Duodenal mucosa (tissue), 2 donors: Measurements from ENCODE around the gene TEX101.
A peak's percentile ranks its signal among the peaks of the same experiment; 100 is the strongest.

Source experiments
- H3K27ac ChIP-seq: one replicate; pipeline ENCODE4 v1.7.0; 2013; ENCODE audit warnings: low read depth, low read length
- H3K27me3 ChIP-seq, 2 donors: one replicate each; pipeline ENCODE4 v1.7.0; 2013; ENCODE audit warnings: low read length in 2 of 2, control low read depth in 1 of 2; ENCODE audit not compliant: insufficient read depth in 2 of 2, control insufficient read depth in 1 of 2
- H3K36me3 ChIP-seq, 2 donors: one replicate each; pipeline ENCODE4 v1.7.0; 2013; ENCODE audit warnings: low read length in 2 of 2, control low read depth in 1 of 2; ENCODE audit not compliant: insufficient read depth in 2 of 2, control insufficient read depth in 1 of 2
- H3K4me1 ChIP-seq, 2 donors: one replicate each; pipeline ENCODE4 v1.7.0; 2013; ENCODE audit warnings: low read length in 2 of 2, control low read depth in 1 of 2; ENCODE audit not compliant: insufficient read depth in 2 of 2, control insufficient read depth in 1 of 2
- H3K4me3 ChIP-seq, 2 donors: one replicate each; pipeline ENCODE4 v1.7.0; 2013; ENCODE audit warnings: low read length in 2 of 2, low read depth in 1 of 2
- H3K9ac ChIP-seq, 2 donors: one replicate each; pipeline ENCODE4 v1.7.0; 2013; ENCODE audit warnings: low read length in 2 of 2, low read depth in 1 of 2
- H3K9me3 ChIP-seq, 2 donors: one replicate each; pipeline ENCODE4 v1.7.0; 2013; ENCODE audit warnings: low read length in 2 of 2, control low read depth in 1 of 2; ENCODE audit not compliant: control insufficient read depth in 1 of 2

Gene TEX101

GRCh38 chr19:43460362-43461016, 45.8 kb downstream of the TEX101 start:
- Histone ChIP-seq H3K4me1 (peaks cover 18 to 22% of the 10 kb centered on the region in 2 donors), H3K27me3 (no peaks in the 10 kb centered on the region), H3K9ac (no peak overlapping the region), H3K36me3 (no peaks in the 10 kb centered on the region), H3K27ac (no peak overlapping the region), H3K9me3 (no peaks in the 10 kb centered on the region), H3K4me3 (no peak overlapping the region)

- H3K4me1 ChIP-seq: peaks cover 21 to 22% of the 10 kb centered on the region in 2 donors
- no peaks in the 10 kb centered on the region for H3K9me3 ChIP-seq
- H3K27ac ChIP-seq: no peak overlapping the region
- peaks cover 0 to 5% of the 10 kb centered on the region in 2 donors for H3K27me3 ChIP-seq
- H3K36me3 ChIP-seq: no peaks in the 10 kb centered on the region
- no peak overlapping the region for H3K4me3 ChIP-seq
- H3K9ac ChIP-seq: no peak overlapping the region
Measured at GRCh38 chr19:43461303-43461702, 46.6 kb downstream of the TEX101 start.

- no peak overlapping the region for H3K9ac ChIP-seq
- H3K27ac ChIP-seq: no peak overlapping the region
- peaks cover 21 to 22% of the 10 kb centered on the region in 2 donors for H3K4me1 ChIP-seq
- no peaks in the 10 kb centered on the region for H3K9me3 ChIP-seq
- H3K36me3 ChIP-seq: no peaks in the 10 kb centered on the region
- peaks cover 0 to 5% of the 10 kb centered on the region in 2 donors for H3K27me3 ChIP-seq
- no peak overlapping the region for H3K4me3 ChIP-seq
Measured at GRCh38 chr19:43462383-43462782, 47.7 kb downstream of the TEX101 start.

GRCh38 chr19:43462785-43463380, 48.2 kb downstream of the TEX101 start:
- Histone ChIP-seq H3K27ac (no peak overlapping the region), H3K4me1 (peaks cover 21 to 22% of the 10 kb centered on the region in 2 donors), H3K9ac (peak overlapping the region in 1 of 2 donors; percentile 77)

GRCh38 chr19:43463381-43464133, 48.9 kb downstream of the TEX101 start:
- H3K9ac ChIP-seq: peak overlapping the region; percentile 48 to 82
- H3K36me3 ChIP-seq: no peaks in the 10 kb centered on the region
- no peaks in the 10 kb centered on the region for H3K9me3 ChIP-seq
- peak overlapping the region; percentile 63 for H3K27ac ChIP-seq
- H3K4me3 ChIP-seq: peak overlapping the region; percentile 85
- H3K27me3 ChIP-seq: peaks cover 0 to 5% of the 10 kb centered on the region in 2 donors
- H3K4me1 ChIP-seq: peaks cover 21 to 22% of the 10 kb centered on the region in 2 donors

More at GRCh38 chr19:43462785-43463380, 48.2 kb downstream of the TEX101 start:
- Histone ChIP-seq H3K36me3 (no peaks in the 10 kb centered on the region), H3K9me3 (no peaks in the 10 kb centered on the region), H3K27me3 (peaks cover 0 to 5% of the 10 kb centered on the region in 2 donors), H3K4me3 (peak overlapping the region; percentile 85)

- Histone ChIP-seq H3K36me3 (no peaks in the 10 kb centered on the region), H3K27me3 (peaks cover 0 to 5% of the 10 kb centered on the region in 2 donors), H3K27ac (peak overlapping the region; percentile 63), H3K4me3 (peak overlapping the region; percentile 85), H3K9ac (peak overlapping the region; percentile 48 to 82), H3K9me3 (no peaks in the 10 kb centered on the region), H3K4me1 (peaks cover 21 to 22% of the 10 kb centered on the region in 2 donors)
Measured at GRCh38 chr19:43464134-43464775, 49.6 kb downstream of the TEX101 start.

- H3K36me3 ChIP-seq: no peaks in the 10 kb centered on the region
- H3K9ac ChIP-seq: peak within 1 kb of the TSS; percentile 48 to 82
- H3K4me1 ChIP-seq: peaks cover 21 to 22% of the 10 kb centered on the region in 2 donors
- H3K27ac ChIP-seq: no peak within 1 kb of the TSS
- H3K27me3 ChIP-seq: peaks cover 0 to 5% of the 10 kb centered on the region in 2 donors
- H3K9me3 ChIP-seq: no peaks in the 10 kb centered on the region
- H3K4me3 ChIP-seq: peak within 1 kb of the TSS; percentile 85
Measured at GRCh38 chr19:43465468-43466120, 50.9 kb downstream of the TEX101 start, which contains the start of gene LYPD3. LYPD3 (minus strand) TSS chr19:43465608; CDS start chr19:43465571, 37 bp downstream.

- Histone ChIP-seq H3K27ac (no peak overlapping the region), H3K9me3 (no peaks in the 10 kb centered on the region), H3K4me3 (no peak overlapping the region), H3K4me1 (peaks cover 21 to 22% of the 10 kb centered on the region in 2 donors), H3K36me3 (no peaks in the 10 kb centered on the region), H3K27me3 (peaks cover 0 to 5% of the 10 kb centered on the region in 2 donors), H3K9ac (no peak overlapping the region)
Measured at GRCh38 chr19:43466793-43467192, 52.1 kb downstream of the TEX101 start.

- no peak overlapping the region for H3K27ac ChIP-seq
- H3K4me1 ChIP-seq: peaks cover 21 to 22% of the 10 kb centered on the region in 2 donors
- H3K27me3 ChIP-seq: peaks cover 0 to 5% of the 10 kb centered on the region in 2 donors
- no peaks in the 10 kb centered on the region for H3K36me3 ChIP-seq
- no peak overlapping the region for H3K9ac ChIP-seq
- H3K9me3 ChIP-seq: no peaks in the 10 kb centered on the region
- H3K4me3 ChIP-seq: no peak overlapping the region
Measured at GRCh38 chr19:43467276-43467675, 52.6 kb downstream of the TEX101 start.
